OCI-LY3 (cell line): ENCODE data around the gene ZNF692.
A peak's percentile ranks its signal among the peaks of the same experiment; 100 is the strongest.

Experiments used
- CTCF ChIP-seq: fragments of 200-600, 300-600 bp; sonication (generic); IDR thresholded peaks from 2 replicates; pipeline ENCODE4 v1.5.1; 2014; ENCODE audit warnings: antibody characterized with exemption, low read length, low read depth
- EZH2phosphoT487 ChIP-seq: fragments of 200-600 bp; shearing (Covaris generic); IDR thresholded peaks from 2 replicates; pipeline ENCODE4 v1.6.1; 2018; ENCODE audit warnings: antibody characterized with exemption, mixed run types, low read depth

GRCh38 chr1:248834343-248834940, 24.4 kb downstream of the ZNF692 start:
- peak; percentile 28 for TF ChIP-seq CTCF
- TF ChIP-seq EZH2phosphoT487, result no peak
